HFFc6 (cell line): Measurements from ENCODE around the gene PLAAT5. TPM values are rescaled to one million over a fixed set of nuclear protein-coding genes. Genes with fewer than 3 reads are reported as not detected.

ENCODE experiments used
- DNase-seq: peaks from one replicate; pipeline ENCODE4 v3.0.0-alpha.2; 2018
- H3K27ac Mint-ChIP-seq: 2 replicates; pipeline ENCODE4 v1.8.0; 2020; ENCODE audit warnings: mild to moderate bottlenecking, mixed read lengths
- H3K27me3 Mint-ChIP-seq: 2 replicates; pipeline ENCODE4 v1.8.0; 2021; ENCODE audit warnings: mild to moderate bottlenecking, moderate library complexity, mixed read lengths; ENCODE audit not compliant: insufficient read depth
- H3K36me3 Mint-ChIP-seq: 2 replicates; pipeline ENCODE4 v1.8.0; 2021; ENCODE audit warnings: low read depth, mixed read lengths
- H3K4me1 Mint-ChIP-seq: 2 replicates; pipeline ENCODE4 v1.8.0; 2020; ENCODE audit warnings: low read depth, mixed read lengths
- H3K4me3 Mint-ChIP-seq: 2 replicates; pipeline ENCODE4 v1.8.0; 2020; ENCODE audit warnings: mild to moderate bottlenecking, moderate library complexity, mixed read lengths
- H3K9me3 Mint-ChIP-seq: 2 replicates; pipeline ENCODE4 v1.8.0; 2020; ENCODE audit warnings: mild to moderate bottlenecking, mixed read lengths
- long read RNA-seq: library from polyadenylated mRNA; unstranded; transcript quantifications from one replicate; pipeline ENCODE4 v2.0.0, GENCODE V29; 2019
- total RNA-seq, 6 experiments: library from RNA; stranded (reverse); fragmentation: NEBNext Ultra II Directional; extraction: Animal tissue kit (Norgen Biotek cat#: 25700); gene quantifications; 2 replicates in 1 of 6; 3 replicates in 5 of 6; pipeline ENCODE4 v1.2.3, GENCODE V29; 2021
- TF ChIP-seq, protein P1 (sequence below): fragments of 200-600 bp; sonication (generic); IDR thresholded peaks from 2 replicates; pipeline ENCODE4 v1.5.0; 2021; ENCODE audit warnings: antibody characterized with exemption, mild to moderate bottlenecking

PLAAT5 gene, protein sequence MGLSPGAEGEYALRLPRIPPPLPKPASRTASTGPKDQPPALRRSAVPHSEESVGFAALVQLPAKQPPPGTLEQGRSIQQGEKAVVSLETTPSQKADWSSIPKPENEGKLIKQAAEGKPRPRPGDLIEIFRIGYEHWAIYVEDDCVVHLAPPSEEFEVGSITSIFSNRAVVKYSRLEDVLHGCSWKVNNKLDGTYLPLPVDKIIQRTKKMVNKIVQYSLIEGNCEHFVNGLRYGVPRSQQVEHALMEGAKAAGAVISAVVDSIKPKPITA
- total RNA-seq = not detected
- long read RNA-seq = 0 reads

DNA sequence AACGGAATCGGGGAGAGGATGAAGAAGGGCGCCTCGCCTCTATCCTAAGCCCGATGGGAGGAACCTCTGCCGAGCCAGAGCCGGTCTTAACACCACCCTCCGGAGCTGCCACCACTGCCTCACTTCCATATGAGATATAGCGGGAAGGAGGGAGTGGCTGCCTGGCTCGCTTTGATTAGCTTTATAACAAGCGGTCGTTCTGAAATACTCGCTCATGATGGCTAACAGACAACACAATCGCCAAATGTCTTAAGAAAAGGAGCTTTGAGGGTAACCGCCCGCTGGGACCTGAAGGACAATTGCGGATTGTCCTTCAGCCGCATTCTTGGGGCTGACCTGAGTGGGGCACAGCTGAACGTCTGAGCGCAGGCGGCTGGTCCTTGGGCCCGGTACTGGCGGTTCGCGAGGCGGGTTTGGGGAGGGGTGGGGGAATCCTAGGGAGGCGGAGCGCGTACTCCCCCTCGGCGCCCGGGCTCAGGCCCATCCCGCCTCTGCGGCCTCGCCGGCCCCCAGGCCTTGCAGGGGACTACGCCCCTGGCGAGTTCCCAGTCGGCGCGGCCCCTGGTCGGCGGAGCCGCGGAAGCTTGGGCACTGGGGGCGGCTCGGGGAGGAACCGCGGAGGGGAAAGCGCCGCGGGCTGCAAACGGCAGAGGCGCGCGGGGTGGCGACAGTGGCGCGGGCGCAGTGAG lies at the start of gene PLAAT5:
PLAAT5 (minus strand) TSS at position 617 of the 689 bp plus-strand sequence; CDS start at position 484, 133 bp downstream.
- DNase-seq = no peak
- Mint-ChIP-seq H3K27me3 (peaks cover 39% of the 10 kb centered on the region), H3K9me3 (peaks cover 6% of the 10 kb centered on the region; the same call in 1 of the 2 replicates), H3K27ac (no peak within 1 kb of the TSS), H3K4me3 (peak within 1 kb of the TSS; percentile 59), H3K36me3 (no peaks in the 10 kb centered on the region; the same call in 1 of the 2 replicates), H3K4me1 (peaks cover 5% of the 10 kb centered on the region; the same call in 1 of the 2 replicates)
- TF ChIP-seq, protein P1, sequence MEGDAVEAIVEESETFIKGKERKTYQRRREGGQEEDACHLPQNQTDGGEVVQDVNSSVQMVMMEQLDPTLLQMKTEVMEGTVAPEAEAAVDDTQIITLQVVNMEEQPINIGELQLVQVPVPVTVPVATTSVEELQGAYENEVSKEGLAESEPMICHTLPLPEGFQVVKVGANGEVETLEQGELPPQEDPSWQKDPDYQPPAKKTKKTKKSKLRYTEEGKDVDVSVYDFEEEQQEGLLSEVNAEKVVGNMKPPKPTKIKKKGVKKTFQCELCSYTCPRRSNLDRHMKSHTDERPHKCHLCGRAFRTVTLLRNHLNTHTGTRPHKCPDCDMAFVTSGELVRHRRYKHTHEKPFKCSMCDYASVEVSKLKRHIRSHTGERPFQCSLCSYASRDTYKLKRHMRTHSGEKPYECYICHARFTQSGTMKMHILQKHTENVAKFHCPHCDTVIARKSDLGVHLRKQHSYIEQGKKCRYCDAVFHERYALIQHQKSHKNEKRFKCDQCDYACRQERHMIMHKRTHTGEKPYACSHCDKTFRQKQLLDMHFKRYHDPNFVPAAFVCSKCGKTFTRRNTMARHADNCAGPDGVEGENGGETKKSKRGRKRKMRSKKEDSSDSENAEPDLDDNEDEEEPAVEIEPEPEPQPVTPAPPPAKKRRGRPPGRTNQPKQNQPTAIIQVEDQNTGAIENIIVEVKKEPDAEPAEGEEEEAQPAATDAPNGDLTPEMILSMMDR = no peak

DNA sequence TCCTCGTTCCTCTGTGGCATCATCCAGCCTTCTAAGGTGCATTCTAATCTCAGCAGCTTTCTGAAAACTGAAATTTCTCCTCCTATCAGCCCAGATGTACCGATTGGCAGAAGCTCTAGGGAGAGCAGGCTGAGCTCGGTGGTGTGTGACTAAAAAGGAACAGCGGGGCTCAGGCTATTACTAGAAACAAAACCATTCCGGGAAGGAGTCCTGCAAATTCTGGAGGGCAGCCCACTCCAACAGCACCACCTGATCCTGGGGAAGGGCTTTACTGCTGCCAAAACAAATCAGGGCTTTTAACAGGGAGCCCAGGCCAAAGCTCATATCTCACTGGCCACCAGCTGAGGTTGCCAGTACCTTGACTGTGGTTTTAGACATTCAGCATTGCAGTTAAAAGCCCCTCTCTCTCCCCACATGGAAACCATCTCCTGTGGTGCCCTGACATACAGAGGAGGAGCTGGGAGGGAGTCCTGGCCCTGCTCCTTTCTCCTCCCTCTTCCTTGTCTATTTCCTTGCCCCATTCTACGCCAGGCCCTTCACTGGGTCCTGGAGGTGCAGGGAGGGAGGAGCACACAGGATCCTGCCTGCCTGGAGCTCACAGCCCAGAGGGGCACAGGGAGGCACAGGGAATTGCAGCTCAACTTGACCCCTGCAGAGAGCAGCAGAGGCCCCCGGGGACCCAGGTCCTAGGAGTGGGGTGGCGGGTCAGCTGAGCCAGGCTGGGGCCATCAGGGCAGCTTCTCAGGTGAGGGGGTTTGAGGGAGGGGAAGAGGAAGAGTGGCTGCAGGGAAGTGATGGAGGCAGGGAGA lies 46.5 kb upstream of the PLAAT5 start:
- DNase-seq = no peak
- peaks cover 13% of the 10 kb centered on the region for H3K4me1 Mint-ChIP-seq
- 0 out of 2 replicates have a peak overlapping the region, but pooled peaks have one; percentile 14 for H3K27ac Mint-ChIP-seq
- H3K4me3 Mint-ChIP-seq = peak overlapping the region; percentile 85
- H3K36me3 Mint-ChIP-seq = no peaks in the 10 kb centered on the region
- TF ChIP-seq, protein P1 = no peak
- H3K9me3 Mint-ChIP-seq = no peaks in the 10 kb centered on the region
- peaks cover 20% of the 10 kb centered on the region for H3K27me3 Mint-ChIP-seq

DNA sequence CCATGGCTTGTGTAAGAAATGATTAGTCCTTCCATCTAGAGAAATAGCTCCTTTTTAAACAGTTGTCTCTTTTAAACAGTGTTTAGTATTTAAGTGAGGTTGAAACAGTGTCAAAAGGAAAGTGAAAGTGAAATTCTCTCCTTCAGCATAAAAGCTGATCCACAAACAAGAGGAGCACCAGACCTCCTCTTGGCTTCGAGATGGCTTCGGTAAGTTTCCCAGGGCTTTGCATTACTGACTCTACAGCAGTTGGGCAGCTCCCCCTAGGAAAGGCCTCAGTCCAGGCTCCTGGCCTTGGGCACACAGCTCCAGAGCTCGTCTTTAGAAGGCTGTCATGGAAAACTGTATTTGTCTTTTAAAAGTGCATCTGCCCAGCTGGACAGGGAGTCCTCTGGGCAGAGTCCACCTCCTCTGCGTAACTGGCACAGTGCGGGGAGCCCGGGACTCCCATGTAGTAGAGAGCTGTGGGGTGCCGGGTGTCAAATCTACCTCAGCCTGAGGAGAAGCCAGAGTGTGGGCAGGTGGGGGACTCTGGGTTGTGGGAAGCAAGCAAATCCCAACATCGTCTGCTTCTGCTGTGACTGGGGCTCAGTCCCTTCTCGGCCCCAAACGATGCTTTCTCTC lies 45.8 kb upstream of the PLAAT5 start, which contains the start of gene PLAAT4:
PLAAT4 (plus strand) TSS at position 140 of the 624 bp plus-strand sequence; CDS start at position 201, 61 bp downstream.
- Mint-ChIP-seq H3K27me3 (peaks cover 20% of the 10 kb centered on the region), H3K36me3 (no peaks in the 10 kb centered on the region), H3K9me3 (no peaks in the 10 kb centered on the region), H3K27ac (0 out of 2 replicates have a peak within 1 kb of the TSS, but pooled peaks have one; percentile 14), H3K4me3 (peak within 1 kb of the TSS; percentile 85), H3K4me1 (peaks cover 20% of the 10 kb centered on the region)
- TF ChIP-seq, protein P1 = no peak
- peak; percentile 29 for DNase-seq

DNA sequence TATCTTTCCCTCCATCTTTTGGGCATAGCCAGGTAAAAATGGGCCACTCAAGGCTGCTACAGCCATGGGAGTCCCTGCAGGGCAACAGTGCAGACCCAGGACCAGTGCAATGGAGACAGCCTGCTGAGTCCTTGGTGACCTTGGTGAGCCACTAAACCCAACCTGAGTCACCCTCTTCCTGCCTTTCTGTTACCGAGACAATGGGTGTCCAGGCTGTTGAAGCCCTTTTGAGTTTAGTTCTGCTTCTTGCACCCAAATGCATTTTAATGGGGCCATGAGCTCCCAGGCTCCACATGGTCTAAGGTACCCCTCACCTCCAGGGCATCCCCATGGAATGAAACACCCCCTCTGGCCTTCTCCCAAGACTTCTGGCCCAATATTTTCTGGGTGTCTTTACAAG lies 44.8 kb upstream of the PLAAT5 start:
- TF ChIP-seq, protein P1 = no peak
- H3K4me3 Mint-ChIP-seq = no peak overlapping the region; the same call in 1 of the 2 replicates
- H3K36me3 Mint-ChIP-seq = no peaks in the 10 kb centered on the region
- H3K27me3 Mint-ChIP-seq = peaks cover 20% of the 10 kb centered on the region
- no peaks in the 10 kb centered on the region for H3K9me3 Mint-ChIP-seq
- DNase-seq = no peak
- no peak overlapping the region for H3K27ac Mint-ChIP-seq
- H3K4me1 Mint-ChIP-seq = peaks cover 28% of the 10 kb centered on the region
